ENCODE results near the gene POLR3H.
"Not testable (repeated sequence)": the region's sequence is repeated elsewhere in the genome, so short reads cannot be mapped to it uniquely, and the experiment has no call there.

POLR3H gene

GRCh38 chr22:41563051-41563711 is 18.9 kb upstream of the POLR3H start:
- peaks cover 51% of the 10 kb centered on the region for H3K27me3 ChIP-seq
- TF ChIP-seq CTCF (IDR thresholded peaks at IDR 0.05), result no peak
- H3K36me3 ChIP-seq, result no peaks in the 10 kb centered on the region
- no peak overlapping the region for H3K4me3 ChIP-seq (ENCODE audit: low read depth in 1 of 2, low read length in 1 of 2)
- H3K4me1 ChIP-seq (ENCODE audit: control insufficient read depth in 1 of 2, insufficient read depth in 1 of 2, low read depth in 1 of 2, low read length in 1 of 2), result no peaks in the 10 kb centered on the region
- no peaks in the 10 kb centered on the region for H3K9me3 ChIP-seq
- H3K27ac ChIP-seq, result no peak overlapping the region

- H3K4me3 ChIP-seq (ENCODE audit: low read depth in 1 of 2, low read length in 1 of 2), result no peak overlapping the region
- H3K36me3 ChIP-seq, result no peaks in the 10 kb centered on the region
- H3K4me1 ChIP-seq (ENCODE audit: control insufficient read depth in 1 of 2, insufficient read depth in 1 of 2, low read depth in 1 of 2, low read length in 1 of 2), result no peaks in the 10 kb centered on the region
- H3K9me3 ChIP-seq, result no peaks in the 10 kb centered on the region
- H3K27ac ChIP-seq, result no peak overlapping the region
- H3K27me3 ChIP-seq, result peaks cover 58% of the 10 kb centered on the region
- TF ChIP-seq CTCF (IDR thresholded peaks at IDR 0.05), result no peak
These were observed 18.2 kb upstream of the POLR3H start for GRCh38 chr22:41562461-41562860.

GRCh38 chr22:41561788-41562187 is 17.5 kb upstream of the POLR3H start:
- Histone ChIP-seq H3K4me1 (ENCODE audit: control insufficient read depth in 1 of 2, insufficient read depth in 1 of 2, low read depth in 1 of 2, low read length in 1 of 2) (no peaks in the 10 kb centered on the region), H3K27ac (no peak overlapping the region), H3K9me3 (no peaks in the 10 kb centered on the region), H3K36me3 (no peaks in the 10 kb centered on the region), H3K27me3 (peaks cover 65% of the 10 kb centered on the region), H3K4me3 (ENCODE audit: low read depth in 1 of 2, low read length in 1 of 2) (no peak overlapping the region)
- no peak for TF ChIP-seq CTCF (IDR thresholded peaks at IDR 0.05)

- peaks cover 69% of the 10 kb centered on the region for H3K27me3 ChIP-seq
- no peaks in the 10 kb centered on the region for H3K4me1 ChIP-seq (ENCODE audit: control insufficient read depth in 1 of 2, insufficient read depth in 1 of 2, low read depth in 1 of 2, low read length in 1 of 2)
- H3K27ac ChIP-seq, result no peak overlapping the region
- no peaks in the 10 kb centered on the region for H3K36me3 ChIP-seq
- H3K4me3 ChIP-seq (ENCODE audit: low read depth in 1 of 2, low read length in 1 of 2), result no peak overlapping the region
- no peak for TF ChIP-seq CTCF (IDR thresholded peaks at IDR 0.05)
- no peaks in the 10 kb centered on the region for H3K9me3 ChIP-seq
These were observed 17.1 kb upstream of the POLR3H start for GRCh38 chr22:41561335-41561734.

- no peak overlapping the region for H3K27ac ChIP-seq
- H3K4me1 ChIP-seq (ENCODE audit: control insufficient read depth in 1 of 2, insufficient read depth in 1 of 2, low read depth in 1 of 2, low read length in 1 of 2), result no peaks in the 10 kb centered on the region
- no peaks in the 10 kb centered on the region for H3K36me3 ChIP-seq
- no peak overlapping the region for H3K4me3 ChIP-seq (ENCODE audit: low read depth in 1 of 2, low read length in 1 of 2)
- H3K9me3 ChIP-seq, result no peaks in the 10 kb centered on the region
- TF ChIP-seq CTCF (IDR thresholded peaks at IDR 0.05), result no peak
- H3K27me3 ChIP-seq, result peaks cover 73% of the 10 kb centered on the region
These were observed 15.8 kb upstream of the POLR3H start for GRCh38 chr22:41560095-41560471.

- H3K27ac ChIP-seq; H3K4me1 ChIP-seq (ENCODE audit: control insufficient read depth in 1 of 2, insufficient read depth in 1 of 2, low read depth in 1 of 2, low read length in 1 of 2): not testable (repeated sequence)
- peaks cover 69% of the 10 kb centered on the region for H3K27me3 ChIP-seq
These were observed 14.0 kb upstream of the POLR3H start for GRCh38 chr22:41558241-41558630.

More at GRCh38 chr22:41558241-41558630, 14.0 kb upstream of the POLR3H start:
- H3K4me3 ChIP-seq (ENCODE audit: low read depth in 1 of 2, low read length in 1 of 2); H3K36me3 ChIP-seq; H3K9me3 ChIP-seq: not testable (repeated sequence)
